OCI-LY3 (cell line): ENCODE data around the gene CNNM2.

Experiments used
- H2AFZ ChIP-seq: fragments of 200-600, 300-600 bp; shearing (Covaris generic); 2 replicates; pipeline ENCODE4 v1.6.0; 2014; ENCODE audit warnings: antibody characterized with exemption, low read depth, low read length
- H3K27ac ChIP-seq: fragments of 200-600, 300-600 bp; sonication (generic); 2 replicates; pipeline ENCODE4 v1.5.1; 2014; ENCODE audit warnings: mild to moderate bottlenecking, low read length, moderate library complexity, mixed read lengths
- H3K27me3 ChIP-seq: fragments of 200-600, 300-600 bp; sonication (generic); 2 replicates; pipeline ENCODE4 v1.6.1; 2014; ENCODE audit warnings: low read depth, low read length, mixed read lengths
- H3K36me3 ChIP-seq: fragments of 200-600, 300-600 bp; sonication (generic); replicated peaks from 2 replicates; pipeline ENCODE3; 2014; ENCODE audit warnings: low read depth, low read length, mixed read lengths
- H3K4me1 ChIP-seq: fragments of 300-600, 200-600 bp; sonication (generic); 2 replicates; pipeline ENCODE4 v1.6.1; 2014; ENCODE audit warnings: low read length, mixed read lengths
- H3K4me2 ChIP-seq: fragments of 200-600, 300-600 bp; sonication (generic); 2 replicates; pipeline ENCODE4 v1.6.1; 2014; ENCODE audit warnings: low read length, mixed read lengths
- H3K4me3 ChIP-seq: fragments of 300-600, 200-600 bp; sonication (generic); 2 replicates; pipeline ENCODE4 v1.5.1; 2014; ENCODE audit warnings: antibody characterized with exemption, mild to moderate bottlenecking, low read length, moderate library complexity
- H3K79me2 ChIP-seq: fragments of 300-600, 200-600 bp; shearing (Covaris generic); 2 replicates; pipeline ENCODE4 v1.6.1; 2014; ENCODE audit warnings: mild to moderate bottlenecking, low read length, mixed read lengths
- H3K9ac ChIP-seq: fragments of 300-600, 200-600 bp; shearing (Covaris generic); 2 replicates; pipeline ENCODE4 v1.6.0; 2014; ENCODE audit warnings: mild to moderate bottlenecking, low read length, moderate library complexity
- H3K9me3 ChIP-seq: fragments of 200-600, 300-600 bp; shearing (Covaris generic); 2 replicates; pipeline ENCODE4 v1.6.1; 2014; ENCODE audit warnings: low read length, mixed read lengths; ENCODE audit not compliant: insufficient read depth
- H4K20me1 ChIP-seq: fragments of 200-600, 300-600 bp; sonication (generic); 2 replicates; pipeline ENCODE4 v1.6.1; 2016; ENCODE audit warnings: low read length, mixed read lengths; ENCODE audit not compliant: insufficient read depth
- EZH2phosphoT487 ChIP-seq: fragments of 200-600 bp; shearing (Covaris generic); IDR thresholded peaks from 2 replicates; pipeline ENCODE4 v1.6.1; 2018; ENCODE audit warnings: antibody characterized with exemption, mixed run types, low read depth
- TF ChIP-seq, protein P1 (sequence below): fragments of 200-600, 300-600 bp; sonication (generic); IDR thresholded peaks from 2 replicates; pipeline ENCODE4 v1.5.1; 2014; ENCODE audit warnings: antibody characterized with exemption, low read length, low read depth

The CNNM2 gene

DNA sequence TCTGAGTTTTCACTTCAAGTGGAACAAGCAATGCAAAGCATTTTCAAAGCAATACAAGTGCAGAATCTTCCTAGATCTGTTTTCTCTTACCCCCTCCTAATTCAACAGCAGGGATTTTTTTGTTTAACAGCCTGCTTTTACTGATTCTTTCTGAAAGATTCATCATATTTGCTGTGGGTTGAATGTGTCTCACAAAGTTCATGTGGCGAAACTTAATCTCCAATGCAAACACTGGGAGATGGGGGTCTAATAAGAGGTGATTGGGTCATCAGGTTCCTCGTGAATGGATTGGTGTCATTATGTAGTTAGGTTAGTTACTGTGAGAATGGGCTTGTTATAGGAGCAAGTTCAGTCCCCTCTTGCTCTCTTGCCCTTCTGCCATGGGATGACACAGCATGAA lies 107.6 kb downstream of the CNNM2 start:
- H3K4me3 ChIP-seq: no peak overlapping the region

DNA sequence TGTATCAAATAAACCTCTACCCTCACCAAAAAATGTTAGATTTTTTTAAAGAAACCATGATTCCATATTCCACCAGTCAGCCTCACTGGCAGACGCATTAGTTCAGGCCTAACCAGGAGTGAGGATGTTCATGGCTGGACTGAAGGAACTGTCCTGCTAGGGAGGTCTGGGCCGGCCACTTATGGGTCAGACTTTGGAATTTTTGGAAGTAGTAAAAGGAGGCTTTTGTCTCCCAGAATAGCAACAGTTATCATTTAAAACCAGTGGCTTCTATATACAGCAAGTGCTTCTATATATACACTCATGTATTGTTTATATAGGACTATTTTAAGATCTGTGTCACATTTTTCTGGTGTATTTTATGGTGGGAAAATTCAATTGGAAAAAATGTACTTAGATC lies 120.5 kb downstream of the CNNM2 start:
- Histone ChIP-seq H3K27me3 (no peaks in the 10 kb centered on the region), H3K9me3 (no peaks in the 10 kb centered on the region), H3K4me3 (no peak overlapping the region), H3K4me2 (no peak overlapping the region), H3K36me3 (no peaks in the 10 kb centered on the region), H2AFZ (no peak overlapping the region), H3K27ac (no peak overlapping the region), H4K20me1 (no peaks in the 10 kb centered on the region), H3K9ac (no peak overlapping the region), H3K79me2 (no peaks in the 10 kb centered on the region), H3K4me1 (no peaks in the 10 kb centered on the region)
- TF ChIP-seq, protein P1, sequence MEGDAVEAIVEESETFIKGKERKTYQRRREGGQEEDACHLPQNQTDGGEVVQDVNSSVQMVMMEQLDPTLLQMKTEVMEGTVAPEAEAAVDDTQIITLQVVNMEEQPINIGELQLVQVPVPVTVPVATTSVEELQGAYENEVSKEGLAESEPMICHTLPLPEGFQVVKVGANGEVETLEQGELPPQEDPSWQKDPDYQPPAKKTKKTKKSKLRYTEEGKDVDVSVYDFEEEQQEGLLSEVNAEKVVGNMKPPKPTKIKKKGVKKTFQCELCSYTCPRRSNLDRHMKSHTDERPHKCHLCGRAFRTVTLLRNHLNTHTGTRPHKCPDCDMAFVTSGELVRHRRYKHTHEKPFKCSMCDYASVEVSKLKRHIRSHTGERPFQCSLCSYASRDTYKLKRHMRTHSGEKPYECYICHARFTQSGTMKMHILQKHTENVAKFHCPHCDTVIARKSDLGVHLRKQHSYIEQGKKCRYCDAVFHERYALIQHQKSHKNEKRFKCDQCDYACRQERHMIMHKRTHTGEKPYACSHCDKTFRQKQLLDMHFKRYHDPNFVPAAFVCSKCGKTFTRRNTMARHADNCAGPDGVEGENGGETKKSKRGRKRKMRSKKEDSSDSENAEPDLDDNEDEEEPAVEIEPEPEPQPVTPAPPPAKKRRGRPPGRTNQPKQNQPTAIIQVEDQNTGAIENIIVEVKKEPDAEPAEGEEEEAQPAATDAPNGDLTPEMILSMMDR: no peak
- no peak for TF ChIP-seq EZH2phosphoT487

More for the DNA sequence above, 107.6 kb downstream of the CNNM2 start:
- H3K9me3 ChIP-seq: no peaks in the 10 kb centered on the region
- H3K4me1 ChIP-seq: no peaks in the 10 kb centered on the region
- no peak overlapping the region for H3K9ac ChIP-seq
- H3K27ac ChIP-seq: no peak overlapping the region
- H4K20me1 ChIP-seq: no peaks in the 10 kb centered on the region
- H2AFZ ChIP-seq: no peak overlapping the region
- H3K79me2 ChIP-seq: no peaks in the 10 kb centered on the region
- H3K27me3 ChIP-seq: no peaks in the 10 kb centered on the region
- H3K4me2 ChIP-seq: no peak overlapping the region
- H3K36me3 ChIP-seq: no peaks in the 10 kb centered on the region
- no peak for TF ChIP-seq EZH2phosphoT487
- TF ChIP-seq, protein P1: no peak

DNA sequence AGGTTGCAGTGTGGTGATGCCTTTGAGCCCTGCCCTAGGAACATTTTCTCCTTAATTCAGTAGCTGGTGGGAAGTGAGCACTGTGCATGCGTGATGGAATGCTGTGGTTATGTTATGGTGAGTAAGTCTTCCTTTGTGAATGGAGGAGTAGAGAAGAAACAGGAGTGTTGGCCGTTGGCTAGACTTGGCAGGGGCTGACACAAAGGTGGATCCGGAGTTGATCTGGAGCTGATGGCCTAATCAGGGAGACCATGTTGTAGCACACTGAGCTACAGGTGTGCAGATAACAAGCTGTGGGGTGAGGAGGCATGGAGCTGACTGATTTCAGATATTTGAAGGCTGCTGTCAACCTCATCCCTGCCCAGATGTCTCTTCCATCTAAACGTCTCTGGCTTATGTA lies 122.3 kb downstream of the CNNM2 start:
- Histone ChIP-seq H2AFZ (no peak overlapping the region), H3K4me2 (no peak overlapping the region), H3K9ac (no peak overlapping the region), H3K4me1 (no peaks in the 10 kb centered on the region), H4K20me1 (no peaks in the 10 kb centered on the region), H3K9me3 (no peaks in the 10 kb centered on the region), H3K27ac (no peak overlapping the region), H3K79me2 (no peaks in the 10 kb centered on the region), H3K36me3 (no peaks in the 10 kb centered on the region), H3K4me3 (no peak overlapping the region), H3K27me3 (no peaks in the 10 kb centered on the region)
- no peak for TF ChIP-seq EZH2phosphoT487
- TF ChIP-seq, protein P1: no peak

DNA sequence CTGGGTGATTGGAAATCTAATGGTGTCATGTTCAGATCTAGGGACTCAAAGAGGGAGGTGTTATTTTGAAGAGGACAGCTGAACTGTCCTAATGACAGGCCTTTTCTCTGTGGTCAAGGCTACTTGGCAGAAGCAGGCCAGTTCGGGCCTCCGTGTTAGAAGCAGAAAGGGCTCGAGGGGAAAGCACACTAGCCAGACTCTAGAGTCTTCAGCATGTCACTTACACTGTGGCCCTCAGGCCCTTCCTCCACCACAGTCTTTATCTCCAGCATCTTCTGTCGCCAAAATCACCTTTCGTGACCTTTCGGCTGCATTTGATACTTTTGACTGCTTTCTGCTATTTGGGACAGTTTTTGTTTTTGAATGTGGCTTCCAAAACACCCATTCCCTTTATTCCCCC lies 123.3 kb downstream of the CNNM2 start:
- TF ChIP-seq, protein P1: no peak
- TF ChIP-seq EZH2phosphoT487: no peak
- Histone ChIP-seq H3K36me3 (no peaks in the 10 kb centered on the region), H3K9me3 (no peaks in the 10 kb centered on the region), H4K20me1 (no peaks in the 10 kb centered on the region), H3K4me3 (no peak overlapping the region), H3K27ac (no peak overlapping the region), H3K27me3 (no peaks in the 10 kb centered on the region), H2AFZ (no peak overlapping the region), H3K4me1 (no peaks in the 10 kb centered on the region), H3K4me2 (no peak overlapping the region), H3K9ac (no peak overlapping the region), H3K79me2 (no peaks in the 10 kb centered on the region)
